Stimulated activated CD4-positive, alpha-beta T cell treated with anti-CD3 and anti-CD28 coated beads, Interleukin-2, amount 100 ng/mL, for 48 hours (primary cell): ENCODE results near the gene SLC6A7.

ENCODE experiments used
- DNase-seq, 2 donors: peaks; one replicate each; pipeline ENCODE4 v3.0.0-alpha.2; 2020

The SLC6A7 gene

GRCh38 chr5:150175076-150175475 lies 14.8 kb upstream of the SLC6A7 start:
- no peak for DNase-seq

GRCh38 chr5:150175536-150175935 lies 14.3 kb upstream of the SLC6A7 start:
- no peak for DNase-seq

GRCh38 chr5:150176745-150177477 lies 13.0 kb upstream of the SLC6A7 start:
- DNase-seq, result no peak

- DNase-seq, result no peak
Measured at GRCh38 chr5:150177721-150178120, 12.1 kb upstream of the SLC6A7 start.

GRCh38 chr5:150178262-150178661 lies 11.6 kb upstream of the SLC6A7 start:
- DNase-seq, result no peak

GRCh38 chr5:150179019-150179620 lies 10.7 kb upstream of the SLC6A7 start:
- DNase-seq, result no peak

- no peak for DNase-seq
Measured at GRCh38 chr5:150180241-150181026, 9.4 kb upstream of the SLC6A7 start.

- no peak for DNase-seq
Measured at GRCh38 chr5:150181027-150181426, 8.8 kb upstream of the SLC6A7 start.

- DNase-seq, result no peak
Measured at GRCh38 chr5:150181766-150182545, 7.9 kb upstream of the SLC6A7 start.

- DNase-seq, result no peak
Measured at GRCh38 chr5:150182774-150183173, 7.1 kb upstream of the SLC6A7 start.

GRCh38 chr5:150183436-150183835 lies 6.4 kb upstream of the SLC6A7 start:
- DNase-seq, result no peak

GRCh38 chr5:150184006-150184405 lies 5.9 kb upstream of the SLC6A7 start:
- DNase-seq, result no peak

- no peak for DNase-seq
Measured at GRCh38 chr5:150184990-150185912, 4.6 kb upstream of the SLC6A7 start.

- no peak for DNase-seq
Measured at GRCh38 chr5:150186137-150186536, 3.7 kb upstream of the SLC6A7 start.

GRCh38 chr5:150186897-150187296 lies 3.0 kb upstream of the SLC6A7 start:
- DNase-seq, result no peak

GRCh38 chr5:150188146-150188842 lies 1.6 kb upstream of the SLC6A7 start:
- DNase-seq, result no peak

- no peak for DNase-seq
Measured at GRCh38 chr5:150189326-150189725, 536 bp upstream of the SLC6A7 start.

GRCh38 chr5:150190503-150190979 lies 679 bp downstream of the SLC6A7 start:
- DNase-seq, result no peak

GRCh38 chr5:150190987-150191386 lies 1.1 kb downstream of the SLC6A7 start:
- DNase-seq, result no peak

GRCh38 chr5:150192462-150192861 lies 2.6 kb downstream of the SLC6A7 start:
- no peak for DNase-seq
